ENCODE results near the gene CRADD.
"Not testable (repeated sequence)": the region's sequence is repeated elsewhere in the genome, so short reads cannot be mapped to it uniquely, and the experiment has no call there.

CRADD gene

GRCh38 chr12:93884794-93885460, 207.8 kb downstream of the CRADD start:
- Mint-ChIP-seq H3K4me3 (no peak overlapping the region), H3K27ac (no peak overlapping the region), H3K9me3 (peaks cover 7% of the 10 kb centered on the region), H3K36me3 (ENCODE audit: low read depth) (peaks cover 7% of the 10 kb centered on the region), H3K4me1 (ENCODE audit: low read depth) (peaks cover 36% of the 10 kb centered on the region), H3K27me3 (ENCODE audit: low read depth) (no peaks in the 10 kb centered on the region)
- DNase-seq (ENCODE audit: low spot score): no peak

DNA sequence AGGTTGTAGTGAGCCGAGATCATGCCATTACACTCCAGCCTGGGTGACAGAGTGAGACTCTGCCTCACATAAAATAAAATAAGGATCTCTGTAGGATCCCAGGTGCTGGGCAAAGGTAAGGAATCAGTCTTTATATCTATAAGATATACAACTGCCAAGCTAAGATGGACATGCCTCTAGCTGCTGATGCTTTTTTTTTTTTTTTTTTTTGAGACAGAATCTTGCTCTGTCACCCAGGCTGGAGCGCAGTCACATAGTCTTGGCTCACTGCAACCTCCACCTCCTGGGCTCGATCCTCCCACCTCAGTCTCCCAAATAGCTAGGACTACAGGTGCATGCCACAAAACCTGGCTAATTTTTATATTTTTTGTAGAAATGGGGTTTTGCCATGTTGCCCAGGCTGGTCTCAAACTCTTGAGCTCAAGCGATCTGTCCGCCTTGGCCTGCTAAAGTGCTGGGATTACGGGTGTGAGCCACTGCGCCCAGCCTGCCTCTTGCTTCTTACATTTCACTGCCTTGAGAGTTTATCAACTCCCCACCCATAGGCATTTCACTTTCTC, 208.9 kb downstream of the CRADD start:
- H3K27ac Mint-ChIP-seq; H3K9me3 Mint-ChIP-seq; H3K4me3 Mint-ChIP-seq; H3K27me3 Mint-ChIP-seq (ENCODE audit: low read depth); H3K36me3 Mint-ChIP-seq (ENCODE audit: low read depth); DNase-seq (ENCODE audit: low spot score): not testable (repeated sequence)
- peaks cover 34% of the 10 kb centered on the region for H3K4me1 Mint-ChIP-seq (ENCODE audit: low read depth)

DNA sequence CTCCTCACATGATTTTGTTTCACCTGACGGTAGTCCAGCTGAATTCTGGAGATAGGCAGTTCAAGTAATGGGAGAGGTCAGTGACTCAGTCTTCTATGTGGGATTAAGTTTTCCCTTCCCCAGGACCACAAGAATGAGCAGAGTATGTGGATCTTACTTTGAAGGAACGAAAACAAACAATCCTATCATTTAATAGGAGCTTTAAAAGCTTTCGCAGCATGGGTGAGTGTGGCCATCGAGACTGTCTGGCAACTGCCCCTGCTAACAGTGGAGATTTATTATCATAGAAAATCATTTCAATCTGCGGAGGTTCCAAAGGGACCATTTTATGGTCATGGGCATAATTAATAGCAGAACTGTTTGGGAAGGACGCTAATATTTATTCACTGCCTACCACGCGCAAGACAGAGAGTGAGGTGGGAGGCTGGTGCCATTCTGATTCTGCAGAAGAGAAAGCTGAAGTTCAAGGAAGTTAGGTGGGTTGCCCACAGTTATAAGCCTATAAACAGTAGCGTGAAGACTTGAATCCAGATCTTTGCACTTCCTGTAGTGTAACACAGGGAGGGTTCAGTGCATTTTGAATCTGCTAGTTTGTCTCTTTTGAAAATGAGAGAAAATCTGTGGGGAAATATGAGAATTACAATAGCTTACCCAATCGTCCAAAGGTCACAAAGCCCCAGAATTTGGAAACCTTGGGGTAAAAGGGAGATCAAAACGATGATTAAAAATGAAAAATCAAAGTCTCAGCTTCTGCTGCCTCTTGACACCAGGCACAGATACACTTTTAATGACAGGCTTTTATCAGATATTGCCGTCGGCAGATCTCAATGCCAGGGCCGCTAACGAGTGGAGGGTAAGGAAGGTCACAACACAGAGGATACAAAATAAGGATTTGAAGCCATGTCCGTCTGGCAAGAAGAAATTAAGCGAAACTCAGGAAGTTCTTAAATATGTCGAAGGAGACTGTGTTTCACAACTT, 209.6 kb downstream of the CRADD start:
- Mint-ChIP-seq H3K27me3 (ENCODE audit: low read depth) (no peaks in the 10 kb centered on the region), H3K9me3 (no peaks in the 10 kb centered on the region), H3K4me3 (no peak overlapping the region), H3K36me3 (ENCODE audit: low read depth) (no peaks in the 10 kb centered on the region), H3K27ac (no peak overlapping the region), H3K4me1 (ENCODE audit: low read depth) (peaks cover 28% of the 10 kb centered on the region)
- DNase-seq (ENCODE audit: low spot score): no peak

- Mint-ChIP-seq H3K4me1 (ENCODE audit: low read depth) (peaks cover 22% of the 10 kb centered on the region), H3K27me3 (ENCODE audit: low read depth) (peaks cover 3% of the 10 kb centered on the region), H3K27ac (no peak overlapping the region), H3K36me3 (ENCODE audit: low read depth) (no peaks in the 10 kb centered on the region), H3K4me3 (no peak overlapping the region), H3K9me3 (no peaks in the 10 kb centered on the region)
- no peak for DNase-seq (ENCODE audit: low spot score)
Measured at GRCh38 chr12:93888964-93889363, 211.8 kb downstream of the CRADD start.

DNA sequence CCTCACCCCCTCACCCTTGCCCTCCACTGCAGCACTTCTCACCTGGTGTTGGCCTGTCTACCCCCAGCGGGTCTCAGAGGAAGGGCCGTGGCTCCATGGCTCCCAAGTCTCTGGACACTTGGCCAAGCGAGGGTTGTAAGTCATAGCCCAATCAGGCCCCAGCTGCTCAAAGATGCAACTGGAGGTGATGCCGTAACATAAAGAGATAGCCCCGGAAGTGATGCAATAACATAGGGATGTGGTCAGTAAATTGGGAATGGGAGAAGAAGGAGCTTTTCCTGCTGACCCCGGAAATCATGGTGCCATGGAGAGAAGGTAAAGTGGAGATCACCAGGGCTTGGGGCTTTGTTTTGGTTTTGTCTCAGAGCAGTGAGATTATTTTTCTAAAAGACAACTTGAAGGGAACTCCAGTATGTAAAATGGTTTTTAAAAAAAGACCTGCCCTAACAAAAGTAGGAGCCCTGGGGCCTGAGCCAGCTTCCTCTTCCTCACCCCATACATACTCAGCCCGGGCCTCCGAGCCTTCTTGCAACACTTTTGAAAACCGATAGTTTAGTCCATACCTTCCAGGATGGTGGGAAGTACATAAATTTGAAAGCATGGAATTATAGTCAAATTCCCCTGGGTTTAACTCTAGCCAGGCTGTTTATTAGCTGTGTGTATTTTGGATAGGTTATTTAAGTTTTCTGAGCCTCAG, 212.5 kb downstream of the CRADD start:
- Mint-ChIP-seq H3K27ac (peak overlapping the region; percentile 33), H3K4me3 (no peak overlapping the region)

DNA sequence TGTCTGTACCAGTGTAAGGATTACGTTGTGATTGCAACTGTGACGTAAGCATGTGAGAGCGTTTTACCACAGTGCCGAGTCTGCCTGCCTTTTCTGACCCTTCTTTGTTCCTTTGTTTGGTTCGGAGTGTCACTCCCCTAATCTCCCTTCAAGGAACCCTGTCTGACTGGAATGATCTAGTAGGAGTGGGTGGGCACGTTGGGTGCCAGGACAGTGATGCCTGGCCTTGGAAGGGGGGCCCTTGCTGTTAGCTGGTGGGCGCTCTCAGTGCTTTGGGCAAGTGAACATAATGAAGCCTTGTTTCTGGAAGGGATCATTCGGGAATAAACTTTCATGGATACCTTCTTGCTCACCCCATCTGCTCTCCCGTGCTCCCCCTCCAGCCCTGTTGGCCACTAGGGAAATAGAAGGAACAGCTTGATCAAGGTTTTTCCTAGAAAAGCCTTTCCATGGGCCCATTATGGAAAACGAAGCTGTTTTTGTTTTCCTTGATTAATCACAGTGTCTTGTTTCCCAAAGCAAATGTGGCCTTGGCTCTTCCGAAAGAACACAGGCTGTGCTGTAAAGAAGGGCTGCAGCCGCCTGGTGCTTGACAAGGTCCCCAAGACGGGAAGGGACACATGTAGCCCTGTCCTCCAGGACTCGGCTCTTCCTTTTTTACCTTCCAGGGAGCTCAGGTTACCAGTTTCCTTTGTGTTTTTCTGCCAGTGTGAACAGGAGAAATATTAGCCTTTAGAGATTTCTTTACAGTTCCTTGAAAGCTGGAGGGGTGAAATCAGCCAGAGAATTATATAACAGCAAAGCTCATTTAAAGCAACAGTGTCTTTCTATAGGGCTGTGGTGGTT, 215.5 kb downstream of the CRADD start:
- H3K27me3 Mint-ChIP-seq (ENCODE audit: low read depth): peaks cover 3% of the 10 kb centered on the region
- no peak for DNase-seq (ENCODE audit: low spot score)
- H3K4me3 Mint-ChIP-seq: no peak overlapping the region
- H3K4me1 Mint-ChIP-seq (ENCODE audit: low read depth): peaks cover 42% of the 10 kb centered on the region
- no peak overlapping the region for H3K27ac Mint-ChIP-seq
- H3K9me3 Mint-ChIP-seq: no peaks in the 10 kb centered on the region
- H3K36me3 Mint-ChIP-seq (ENCODE audit: low read depth): peaks cover 4% of the 10 kb centered on the region

More for the DNA sequence above, 212.5 kb downstream of the CRADD start:
- no peaks in the 10 kb centered on the region for H3K36me3 Mint-ChIP-seq (ENCODE audit: low read depth)
- H3K27me3 Mint-ChIP-seq (ENCODE audit: low read depth): peaks cover 3% of the 10 kb centered on the region
- no peak for DNase-seq (ENCODE audit: low spot score)
- H3K9me3 Mint-ChIP-seq: no peaks in the 10 kb centered on the region
- peaks cover 23% of the 10 kb centered on the region for H3K4me1 Mint-ChIP-seq (ENCODE audit: low read depth)

DNA sequence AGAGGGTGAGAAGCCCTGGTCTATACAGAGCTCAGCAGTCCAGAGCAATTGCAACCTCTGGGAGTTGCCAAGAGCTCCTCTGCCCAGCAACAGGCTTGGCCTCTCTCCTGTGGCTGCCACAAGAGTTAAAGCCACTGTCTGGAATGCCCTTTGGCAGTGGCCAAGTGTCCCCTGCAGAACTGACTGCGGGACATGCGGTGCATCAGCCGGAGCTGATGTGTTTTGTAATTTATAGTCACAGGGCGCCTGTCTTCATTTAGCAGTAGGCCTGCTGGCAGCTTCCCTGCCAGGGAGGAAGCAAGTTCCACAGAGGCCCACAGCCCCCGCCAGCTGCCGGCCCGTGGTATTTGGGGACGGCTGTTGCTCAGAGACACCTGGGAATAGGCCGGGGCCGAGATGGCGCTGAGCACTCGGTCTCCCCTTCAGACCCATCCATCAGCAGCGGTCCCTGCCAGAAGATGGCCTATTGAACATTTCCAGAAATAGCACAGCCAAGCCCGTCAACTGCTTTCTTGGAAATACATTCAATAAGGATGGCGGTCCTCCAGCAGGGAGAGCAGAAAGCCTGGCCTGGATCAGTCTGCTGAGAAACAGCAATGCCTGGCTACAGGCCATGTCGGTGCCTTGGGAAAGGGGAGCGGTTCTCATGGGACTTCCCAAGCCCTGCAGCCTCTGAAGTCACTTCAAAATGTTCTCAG, 217.4 kb downstream of the CRADD start:
- Mint-ChIP-seq H3K9me3 (no peaks in the 10 kb centered on the region), H3K27me3 (ENCODE audit: low read depth) (peaks cover 3% of the 10 kb centered on the region), H3K36me3 (ENCODE audit: low read depth) (peaks cover 9% of the 10 kb centered on the region), H3K27ac (no peak overlapping the region), H3K4me3 (no peak overlapping the region), H3K4me1 (ENCODE audit: low read depth) (peaks cover 58% of the 10 kb centered on the region)
- no peak for DNase-seq (ENCODE audit: low spot score)

GRCh38 chr12:93895089-93895445, 217.9 kb downstream of the CRADD start:
- DNase-seq (ENCODE audit: low spot score): no peak
- Mint-ChIP-seq H3K4me1 (ENCODE audit: low read depth) (peaks cover 59% of the 10 kb centered on the region), H3K27ac (no peak overlapping the region), H3K9me3 (no peaks in the 10 kb centered on the region), H3K27me3 (ENCODE audit: low read depth) (peaks cover 3% of the 10 kb centered on the region), H3K36me3 (ENCODE audit: low read depth) (peaks cover 9% of the 10 kb centered on the region), H3K4me3 (no peak overlapping the region)

- no peak for DNase-seq (ENCODE audit: low spot score)
- H3K27me3 Mint-ChIP-seq (ENCODE audit: low read depth): peaks cover 3% of the 10 kb centered on the region
- no peak overlapping the region for H3K27ac Mint-ChIP-seq
- no peaks in the 10 kb centered on the region for H3K9me3 Mint-ChIP-seq
- H3K4me3 Mint-ChIP-seq: no peak overlapping the region
- peaks cover 57% of the 10 kb centered on the region for H3K4me1 Mint-ChIP-seq (ENCODE audit: low read depth)
- peaks cover 11% of the 10 kb centered on the region for H3K36me3 Mint-ChIP-seq (ENCODE audit: low read depth)
Measured at GRCh38 chr12:93896427-93896826, 219.3 kb downstream of the CRADD start.

DNA sequence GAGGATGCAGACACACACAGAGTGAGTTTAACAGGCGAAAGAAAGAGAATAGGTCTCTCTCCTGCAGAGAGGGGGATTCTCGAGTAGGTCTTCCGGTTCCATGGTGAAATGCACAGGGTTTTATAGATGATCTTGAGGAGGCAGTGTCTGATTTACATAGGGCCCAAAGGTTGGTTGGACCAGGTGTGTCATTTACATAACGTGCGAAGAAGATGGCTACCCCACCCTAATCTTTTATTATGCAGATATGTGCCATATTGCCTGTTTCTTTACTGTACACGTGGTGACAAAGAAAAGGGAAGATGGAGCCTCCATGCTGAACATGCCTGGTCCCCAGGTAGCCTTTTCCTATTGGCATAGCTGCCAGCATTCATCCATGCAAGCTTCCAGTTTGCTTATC, 219.8 kb downstream of the CRADD start:
- DNase-seq (ENCODE audit: low spot score): no peak
- Mint-ChIP-seq H3K36me3 (ENCODE audit: low read depth) (peaks cover 11% of the 10 kb centered on the region), H3K4me3 (no peak overlapping the region), H3K4me1 (ENCODE audit: low read depth) (peaks cover 62% of the 10 kb centered on the region), H3K27me3 (ENCODE audit: low read depth) (peaks cover 3% of the 10 kb centered on the region), H3K27ac (no peak overlapping the region), H3K9me3 (peaks cover 3% of the 10 kb centered on the region)

DNA sequence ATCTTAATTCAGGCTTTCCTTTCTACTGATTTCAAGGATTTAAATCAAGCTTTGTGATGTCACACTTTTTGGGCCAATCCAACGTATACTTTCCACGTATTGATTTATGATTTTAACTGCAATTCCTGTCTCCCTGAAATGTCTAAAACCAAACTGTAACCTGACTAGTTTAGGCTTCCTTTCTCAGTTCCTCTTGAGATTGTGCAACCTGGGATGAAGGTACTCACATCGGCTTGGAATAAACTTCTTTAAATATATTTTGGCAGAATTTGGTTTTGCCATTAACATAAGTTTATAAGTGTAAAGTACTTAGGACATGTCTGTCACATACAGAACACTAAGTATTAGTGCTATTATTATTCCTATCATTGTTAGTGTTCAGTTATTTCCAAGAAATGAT, 224.6 kb downstream of the CRADD start:
- no peak for DNase-seq (ENCODE audit: low spot score)
- Mint-ChIP-seq H3K4me1 (ENCODE audit: low read depth) (peaks cover 67% of the 10 kb centered on the region), H3K4me3 (no peak overlapping the region), H3K27me3 (ENCODE audit: low read depth) (no peaks in the 10 kb centered on the region), H3K9me3 (peaks cover 17% of the 10 kb centered on the region), H3K36me3 (ENCODE audit: low read depth) (peaks cover 12% of the 10 kb centered on the region), H3K27ac (no peak overlapping the region)

GRCh38 chr12:93902192-93902591, 225.0 kb downstream of the CRADD start:
- no peaks in the 10 kb centered on the region for H3K27me3 Mint-ChIP-seq (ENCODE audit: low read depth)
- peaks cover 12% of the 10 kb centered on the region for H3K36me3 Mint-ChIP-seq (ENCODE audit: low read depth)
- peaks cover 17% of the 10 kb centered on the region for H3K9me3 Mint-ChIP-seq
- no peak overlapping the region for H3K4me3 Mint-ChIP-seq
- no peak for DNase-seq (ENCODE audit: low spot score)
- peaks cover 63% of the 10 kb centered on the region for H3K4me1 Mint-ChIP-seq (ENCODE audit: low read depth)
- H3K27ac Mint-ChIP-seq: no peak overlapping the region

Data from T-helper 2 cell treated with Interferon-gamma antibody and Interleukin-4, amounts not matched to agents 5 μg/mL and 100 μg/mL, for 36 hours (primary cell).